ENCODE data around the gene HIPK3.
"Not testable (repeated sequence)": the region's sequence is repeated elsewhere in the genome, so short reads cannot be mapped to it uniquely, and the experiment has no call there.

Gene HIPK3

DNA sequence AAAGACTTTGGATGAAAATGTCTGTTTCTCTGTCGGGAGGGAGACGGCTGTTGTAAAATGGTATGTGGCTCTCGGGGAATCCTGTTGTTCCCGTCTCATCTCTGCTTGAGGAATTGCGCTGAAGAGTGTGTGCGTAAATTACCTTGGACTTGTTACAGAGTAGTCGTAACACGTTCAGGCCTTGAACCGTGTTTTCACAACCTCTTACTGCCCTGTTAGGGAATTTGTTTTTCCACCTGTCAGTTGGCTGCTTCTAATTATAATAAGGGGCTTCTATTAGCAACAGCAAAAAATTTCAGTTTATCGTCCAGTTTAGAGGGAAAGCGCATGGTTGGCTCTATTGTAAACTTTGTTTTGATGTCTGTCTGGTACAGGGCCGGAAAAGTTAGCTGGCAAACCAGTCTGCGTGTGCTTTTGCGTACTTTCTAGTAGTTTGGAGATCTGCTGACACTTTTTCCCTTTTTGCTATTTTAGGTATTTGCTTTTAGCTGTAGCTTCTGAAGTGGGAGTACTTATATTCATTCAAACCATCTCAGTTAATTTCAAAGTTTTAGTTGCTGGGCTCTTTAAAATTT lies 1.5 kb downstream of the HIPK3 start:
- no peak for DNase-seq (ENCODE audit: low read depth in 2 of 2)

GRCh38 chr11:33259869-33260268 lies 2.7 kb downstream of the HIPK3 start:
- DNase-seq (ENCODE audit: low read depth in 2 of 2): no peak

DNA sequence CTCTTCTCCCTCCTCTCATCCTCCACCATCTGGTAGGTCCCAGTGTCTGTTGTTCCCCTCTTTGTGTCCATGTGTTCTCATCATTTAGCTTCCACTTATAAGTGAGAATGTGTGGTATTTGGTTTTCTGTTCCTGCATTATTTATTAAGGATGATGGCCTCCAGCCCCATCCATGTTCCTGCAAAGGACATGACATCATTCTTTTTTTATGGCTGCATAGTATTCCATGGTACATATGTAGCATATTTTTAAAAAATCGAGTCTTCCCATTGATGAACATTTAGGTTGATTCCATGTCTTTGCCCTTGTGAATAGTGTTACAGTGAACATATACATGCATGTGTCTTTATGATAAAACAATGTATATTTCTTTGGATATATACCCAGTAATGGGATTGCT lies 4.2 kb downstream of the HIPK3 start:
- not testable (repeated sequence) for DNase-seq (ENCODE audit: low read depth in 2 of 2)

DNA sequence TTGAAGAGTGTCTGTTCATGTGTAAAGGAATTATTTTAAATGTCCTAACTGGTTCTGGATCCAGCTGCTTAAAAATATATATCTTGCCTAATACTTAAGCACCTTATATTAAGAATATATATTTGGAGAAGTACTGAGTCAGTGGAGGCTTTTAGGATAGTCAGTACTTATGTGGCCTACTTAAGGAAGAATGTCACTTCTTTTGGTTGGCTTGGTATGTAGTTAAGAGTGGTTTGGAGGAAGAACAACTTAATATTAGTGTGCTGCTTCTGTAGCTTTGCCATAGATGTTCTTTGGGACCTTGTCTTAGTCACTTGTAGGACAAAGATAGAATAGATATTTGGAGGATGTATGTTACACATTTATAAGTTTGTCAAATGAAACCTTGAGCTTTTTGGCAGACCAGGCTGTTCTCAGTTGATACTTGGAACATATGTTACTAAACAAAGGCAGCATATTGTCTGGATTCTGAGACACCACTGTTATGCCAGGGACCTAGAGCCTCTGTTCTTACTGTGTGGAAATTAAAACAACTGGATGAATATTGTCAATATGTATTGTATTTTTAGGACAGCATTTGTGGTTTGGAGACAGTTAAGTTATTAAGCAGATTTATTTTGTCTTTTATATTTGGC lies 4.9 kb downstream of the HIPK3 start:
- DNase-seq (ENCODE audit: low read depth in 2 of 2): no peak

DNA sequence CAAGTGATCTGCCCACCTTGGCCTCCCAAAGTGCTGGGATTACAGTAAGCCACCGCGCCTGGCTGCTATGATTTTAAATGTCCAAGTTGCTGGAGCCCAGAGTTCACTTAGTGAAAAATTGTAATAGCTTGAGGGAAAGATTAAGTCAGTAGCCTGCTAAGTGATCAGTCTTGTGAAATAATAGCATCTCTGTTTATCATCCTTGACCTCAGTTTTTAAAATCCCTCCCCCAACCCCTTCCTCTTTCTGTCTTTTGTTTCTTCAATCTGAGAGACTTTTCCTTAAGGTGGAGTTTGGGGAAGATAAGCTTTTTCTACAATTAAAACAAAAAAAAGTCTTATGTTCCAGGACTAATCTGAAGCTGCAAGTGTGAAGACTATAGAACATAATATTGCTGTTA lies 6.4 kb downstream of the HIPK3 start:
- DNase-seq (ENCODE audit: low read depth in 2 of 2): no peak

DNA sequence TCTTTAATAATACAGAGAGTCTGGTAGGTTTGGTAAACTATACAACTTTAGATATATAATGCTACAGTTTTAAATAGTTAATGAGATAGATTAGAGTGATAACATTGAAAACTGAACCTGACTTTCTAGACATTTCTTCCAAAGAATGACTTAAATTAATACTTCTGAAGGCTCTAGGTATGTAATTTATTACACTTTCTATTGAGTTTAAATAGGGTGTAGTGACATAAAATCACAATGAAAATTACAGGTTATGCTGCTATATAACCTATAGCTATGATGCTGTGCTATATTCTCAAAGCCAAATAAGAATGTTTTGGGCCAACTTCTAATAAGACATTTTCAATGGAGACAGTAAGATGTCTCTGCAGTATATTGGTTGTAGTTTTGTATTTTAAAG lies 7.7 kb downstream of the HIPK3 start:
- no peak for DNase-seq (ENCODE audit: low read depth in 2 of 2)

GRCh38 chr11:33266393-33267215 lies 9.4 kb downstream of the HIPK3 start:
- no peak for DNase-seq (ENCODE audit: low read depth in 2 of 2)

DNA sequence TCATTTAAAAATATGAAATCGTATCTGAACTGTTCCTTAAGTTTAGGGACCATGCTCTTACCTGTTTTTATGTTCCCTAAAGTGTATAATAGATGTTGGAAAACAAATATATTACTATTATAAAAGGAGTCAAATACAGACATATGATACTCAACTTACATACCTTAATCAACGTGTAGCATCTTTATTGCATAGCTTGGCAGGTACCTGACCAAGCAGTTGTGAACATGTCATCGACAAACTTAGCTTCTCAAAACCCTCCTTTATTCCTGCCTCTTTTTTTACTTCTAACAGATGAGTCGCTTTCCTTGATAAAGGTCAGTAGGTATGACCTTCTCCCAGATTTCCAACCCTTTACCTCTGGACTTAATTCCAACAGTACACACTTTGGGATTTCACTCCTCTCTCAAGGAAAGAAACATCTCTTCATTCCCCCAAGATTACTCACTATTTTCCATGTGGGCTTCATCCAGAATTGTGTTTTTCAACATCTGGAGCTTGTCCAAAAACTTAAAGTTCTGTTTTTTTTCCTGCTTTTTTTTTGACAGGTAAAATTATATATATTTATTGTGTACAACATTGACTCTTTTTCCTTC lies 11.9 kb downstream of the HIPK3 start:
- no peak for DNase-seq (ENCODE audit: low read depth in 2 of 2)

GRCh38 chr11:33269822-33270221 lies 12.6 kb downstream of the HIPK3 start:
- DNase-seq (ENCODE audit: low read depth in 2 of 2): no peak

DNA sequence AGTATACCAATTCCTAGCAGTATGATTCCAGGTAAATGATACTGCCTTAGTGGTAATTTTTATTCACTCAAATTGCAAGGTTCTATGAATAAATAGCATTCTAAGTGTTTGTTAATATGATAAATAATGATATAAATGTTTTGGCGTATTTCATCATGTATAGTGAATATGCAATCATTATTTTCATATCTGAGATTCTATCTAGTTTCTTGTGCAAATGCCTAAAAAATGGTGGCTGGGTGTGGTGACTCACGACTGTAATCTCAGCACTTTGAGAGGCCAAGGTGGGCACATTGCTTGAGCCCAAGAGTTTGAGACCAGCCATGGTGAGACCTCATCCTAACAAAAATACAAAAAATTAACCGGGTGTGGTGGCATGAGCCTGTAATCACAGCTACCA lies 13.9 kb downstream of the HIPK3 start:
- DNase-seq (ENCODE audit: low read depth in 2 of 2): no peak

DNA sequence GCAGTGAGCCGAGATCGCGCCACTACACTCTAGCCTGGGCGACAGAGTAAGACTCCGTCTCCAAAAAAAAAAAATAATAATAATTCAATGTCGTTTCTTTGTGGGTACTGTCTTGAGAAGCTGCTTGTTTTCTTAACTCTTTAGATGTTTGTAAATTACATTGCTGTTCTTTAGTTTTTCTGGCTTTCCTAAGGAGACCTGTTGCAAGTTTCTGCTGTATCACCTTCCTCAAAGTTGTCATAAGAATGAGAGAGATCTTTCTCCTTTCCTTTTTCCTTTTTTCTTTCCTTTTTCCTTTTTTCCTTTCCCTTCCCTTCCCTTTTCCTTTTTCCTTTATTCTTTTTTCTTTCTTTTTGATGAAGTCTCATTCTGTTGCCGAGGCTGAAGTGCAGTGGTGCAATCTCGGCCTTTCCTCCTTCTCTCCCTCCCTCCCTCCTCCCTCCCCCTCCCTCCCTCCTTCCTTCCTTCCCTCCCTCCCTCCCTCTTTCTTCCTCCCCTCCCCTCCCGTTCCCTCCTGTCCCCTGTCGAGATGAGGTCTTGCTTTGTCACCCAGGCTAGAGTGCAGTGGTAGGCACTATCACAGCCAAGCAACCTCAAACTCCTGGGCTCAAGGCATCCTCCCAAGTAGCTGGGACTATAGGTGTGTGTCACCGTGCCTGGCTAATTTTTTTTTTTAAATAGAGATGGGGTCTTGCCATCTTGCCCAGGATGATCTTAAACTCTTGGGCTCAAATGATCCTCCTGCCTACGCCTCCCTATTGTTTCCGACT lies 15.3 kb downstream of the HIPK3 start:
- no peak for DNase-seq (ENCODE audit: low read depth in 2 of 2)

- DNase-seq (ENCODE audit: low read depth in 2 of 2): no peak
Measured at GRCh38 chr11:33273656-33274055, 16.5 kb downstream of the HIPK3 start.

DNA sequence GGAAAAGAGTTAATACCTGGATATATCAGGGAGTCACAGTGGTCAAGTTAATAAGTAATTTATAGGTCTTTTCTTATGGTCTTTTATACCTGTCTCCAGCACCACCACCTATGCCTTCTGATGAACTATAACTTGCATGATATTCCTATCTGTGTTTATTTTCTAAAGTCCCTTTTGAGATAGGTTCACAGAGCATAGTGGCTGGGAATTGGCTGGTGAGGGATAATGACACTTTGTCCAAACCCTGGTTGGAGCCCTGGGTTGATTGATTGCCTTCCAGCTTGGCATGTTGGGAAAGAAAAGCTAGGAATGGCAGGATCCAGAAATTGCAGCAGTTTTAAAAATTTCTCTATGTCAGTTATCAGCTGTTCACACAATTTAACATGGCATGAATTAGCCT lies 23.2 kb downstream of the HIPK3 start:
- DNase-seq (ENCODE audit: low read depth in 2 of 2): no peak

DNA sequence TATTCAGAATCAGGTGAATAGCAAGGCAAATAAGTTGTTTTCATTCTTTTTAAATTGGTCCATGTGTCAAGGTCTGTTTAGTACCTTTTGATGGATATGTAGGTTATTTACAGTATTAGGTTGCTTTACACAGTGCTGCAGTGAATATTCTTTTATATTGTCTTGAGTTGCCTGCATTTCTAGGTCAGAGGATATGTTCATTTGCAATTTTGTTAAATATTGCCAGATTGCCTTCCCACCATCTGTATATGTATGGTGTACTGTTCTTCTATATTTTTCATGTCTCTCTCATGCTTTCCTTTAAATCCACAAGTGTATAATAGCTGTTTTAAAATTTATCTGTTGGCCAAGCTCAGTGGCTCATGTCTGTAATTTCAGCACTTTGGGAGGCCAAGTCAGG lies 24.6 kb downstream of the HIPK3 start:
- no peak for DNase-seq (ENCODE audit: low read depth in 2 of 2)

DNA sequence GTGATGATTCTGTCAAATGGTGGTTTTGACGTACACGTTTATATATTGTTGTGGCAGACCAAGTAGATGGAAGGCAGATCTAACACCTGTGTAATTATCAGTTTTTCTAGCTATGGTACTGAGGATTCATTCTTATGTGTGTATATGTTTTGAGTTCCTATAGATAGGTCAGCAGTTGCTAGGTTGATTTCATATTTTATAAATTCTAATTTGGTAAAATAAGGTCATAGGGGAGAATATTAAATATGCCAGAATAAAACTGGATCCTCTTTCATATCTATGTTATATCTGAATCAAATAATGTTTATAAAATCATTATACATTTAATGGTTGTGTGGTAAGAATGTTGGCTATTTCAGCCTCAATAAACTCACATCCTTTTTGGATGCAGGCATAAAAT lies 27.6 kb downstream of the HIPK3 start:
- no peak for DNase-seq (ENCODE audit: low read depth in 2 of 2)

GRCh38 chr11:33290319-33290718 lies 33.1 kb downstream of the HIPK3 start:
- no peak for DNase-seq (ENCODE audit: low read depth in 2 of 2)

DNA sequence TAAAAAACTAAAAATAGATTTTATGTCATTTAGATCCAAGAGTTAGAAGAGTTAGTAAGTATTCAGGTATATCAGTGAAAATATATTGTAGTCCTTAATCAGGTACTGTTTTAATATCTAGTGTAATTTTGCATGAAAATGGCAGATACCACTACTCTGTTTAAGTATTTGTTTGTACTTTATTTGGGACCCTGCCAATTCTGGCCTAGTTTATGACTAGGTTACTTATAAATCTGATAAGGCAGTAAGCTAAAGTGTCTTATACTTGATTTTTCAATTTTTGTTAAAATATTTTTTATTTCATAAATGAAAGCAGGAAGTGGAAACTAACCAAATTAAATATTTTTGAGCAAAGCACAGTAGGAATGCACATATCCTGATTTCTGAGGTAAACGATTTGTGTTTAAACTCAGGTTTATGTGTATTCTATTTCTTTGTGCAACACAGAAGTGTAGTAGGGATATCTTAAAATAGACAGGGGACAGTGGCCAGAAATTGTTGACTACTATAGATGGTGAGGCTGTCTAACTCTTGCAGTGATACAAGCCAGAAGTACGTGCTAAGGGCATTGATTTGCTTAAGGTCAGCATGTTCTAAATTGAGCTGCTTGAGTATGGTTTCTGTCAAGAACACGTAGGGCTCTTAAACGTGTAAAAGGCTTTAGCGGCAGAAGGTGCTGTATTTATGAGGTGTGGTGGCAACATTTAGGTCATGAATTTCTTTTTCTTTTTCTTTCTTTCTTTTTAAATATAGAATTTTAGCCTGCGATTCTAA lies 34.0 kb downstream of the HIPK3 start:
- no peak for DNase-seq (ENCODE audit: low read depth in 2 of 2)

GRCh38 chr11:33292311-33292710 lies 35.1 kb downstream of the HIPK3 start:
- DNase-seq (ENCODE audit: low read depth in 2 of 2): no peak

DNA sequence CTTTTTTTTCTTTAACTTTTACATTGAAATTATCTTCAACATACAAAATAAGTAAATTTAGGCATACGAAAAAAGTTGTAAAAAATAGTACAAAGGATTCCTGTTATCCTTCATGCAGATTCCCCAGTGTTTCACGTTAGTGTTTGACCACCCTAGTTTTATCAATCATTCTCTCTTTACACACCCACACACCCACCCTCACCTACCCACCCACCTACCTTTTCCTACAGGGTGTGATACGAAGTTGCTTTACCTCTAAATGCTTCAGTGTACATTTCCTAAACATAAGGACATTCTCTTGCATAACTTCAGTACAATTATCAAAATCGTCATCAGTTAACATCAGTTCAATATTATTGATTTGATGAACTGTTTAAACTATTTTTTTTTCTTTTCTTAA lies 37.0 kb downstream of the HIPK3 start:
- no peak for DNase-seq (ENCODE audit: low read depth in 2 of 2)

- DNase-seq (ENCODE audit: low read depth in 2 of 2): no peak
Measured at GRCh38 chr11:33294797-33295196, 37.6 kb downstream of the HIPK3 start.

GRCh38 chr11:33296695-33297094 lies 39.5 kb downstream of the HIPK3 start:
- no peak for DNase-seq (ENCODE audit: low read depth in 2 of 2)

Data from stimulated activated CD4-positive, alpha-beta T cell treated with anti-CD3 and anti-CD28 coated beads, Interleukin-1b, Interleukin-23, amount 100 ng/mL, for 4 hours (primary cell).